GM23248 (cell line): Measurements from ENCODE around the gene MTCH1. TPM values are rescaled to one million over a fixed set of nuclear protein-coding genes. Genes with fewer than 3 reads are reported as not detected.

ENCODE experiments used
- DNase-seq: peaks from one replicate; pipeline ENCODE4 v3.0.0-alpha.2; 2015
- H2AFZ ChIP-seq: fragments of 200-600 bp; sonication (generic); 2 replicates; pipeline ENCODE4 v1.6.1; 2016; ENCODE audit warnings: antibody characterized with exemption
- H3F3A ChIP-seq: fragments of 200-600 bp; sonication (generic); 2 replicates; pipeline ENCODE4 v1.6.1; 2016; ENCODE audit warnings: mild to moderate bottlenecking, antibody characterized with exemption, mixed run types; ENCODE audit not compliant: insufficient read depth
- H3K27ac ChIP-seq: fragments of 200-600 bp; sonication (generic); 2 replicates; pipeline ENCODE4 v1.5.1; 2016; ENCODE audit warnings: mild to moderate bottlenecking
- H3K27me3 ChIP-seq: fragments of 200-600 bp; sonication (generic); replicated peaks from 2 replicates; pipeline ENCODE4 v1.6.1; 2016; ENCODE audit warnings: mild to moderate bottlenecking; ENCODE audit not compliant: insufficient read depth
- H3K36me3 ChIP-seq: fragments of 200-600 bp; sonication (generic); 2 replicates; pipeline ENCODE4 v1.6.1; 2016; ENCODE audit warnings: low read depth, mild to moderate bottlenecking
- H3K4me1 ChIP-seq: fragments of 200-600 bp; sonication (generic); 2 replicates; pipeline ENCODE4 v1.6.1; 2016; ENCODE audit warnings: mild to moderate bottlenecking; ENCODE audit not compliant: insufficient read depth
- H3K4me2 ChIP-seq: fragments of 200-600 bp; sonication (generic); one replicate; pipeline ENCODE4 v1.6.1; 2016; ENCODE audit warnings: mild to moderate bottlenecking; ENCODE audit not compliant: unreplicated experiment
- H3K4me3 ChIP-seq: fragments of 200-600 bp; sonication (generic); 2 replicates; pipeline ENCODE4 v1.5.1; 2016; ENCODE audit warnings: mild to moderate bottlenecking
- H3K79me2 ChIP-seq: fragments of 200-600 bp; sonication (generic); 2 replicates; pipeline ENCODE4 v1.6.1; 2016; ENCODE audit warnings: mild to moderate bottlenecking; ENCODE audit not compliant: insufficient read depth
- H3K9ac ChIP-seq: fragments of 200-600 bp; sonication (generic); 2 replicates; pipeline ENCODE4 v1.6.1; 2016; ENCODE audit warnings: mild to moderate bottlenecking
- H3K9me2 ChIP-seq: fragments of 200-600 bp; sonication (generic); 2 replicates; pipeline ENCODE4 v1.6.1; 2016; ENCODE audit warnings: mixed run types, mild to moderate bottlenecking, moderate library complexity; ENCODE audit not compliant: insufficient read depth
- H3K9me3 ChIP-seq: fragments of 200-600 bp; sonication (generic); one replicate; pipeline ENCODE4 v1.6.1; 2017; ENCODE audit warnings: low read depth
- H4K20me1 ChIP-seq: fragments of 200-600 bp; sonication (generic); 2 replicates; pipeline ENCODE4 v1.6.0; 2016; ENCODE audit not compliant: insufficient read depth
- EZH2 ChIP-seq: fragments of 200-600 bp; sonication (generic); IDR thresholded peaks from 2 replicates; pipeline ENCODE4 v1.6.1; 2018; ENCODE audit warnings: antibody characterized with exemption, mild to moderate bottlenecking; ENCODE audit not compliant: insufficient read depth, poor library complexity, severe bottlenecking
- EZH2phosphoT487 ChIP-seq: fragments of 200-600 bp; sonication (generic); IDR thresholded peaks from 2 replicates; pipeline ENCODE4 v1.6.1; 2018; ENCODE audit warnings: antibody characterized with exemption, moderate library complexity, mild to moderate bottlenecking, low read depth; ENCODE audit not compliant: insufficient read depth
- WGBS, 2 experiments: methylation state at CpG; one replicate each; pipeline ENCODE4 v1.1.6; 2015 to 2017; ENCODE audit warnings: low lambda C conversion rate in 2 of 2, low coverage in 1 of 2; ENCODE audit errors: missing lambda C conversion rate in 2 of 2; 5-methylcytosine and 5-hydroxymethylcytosine counted together
- in situ Hi-C: fragments of 300-500 bp; cut with MboI; formaldehyde crosslinking; loops from 2 replicates; pipeline ENCODE4 v1.15.0; 2020
- polyA plus RNA-seq: library from polyadenylated mRNA; unstranded; fragments of >200 nt; fragmentation: Nextera tagmentation; extraction: Ambion mirVana; gene quantifications from 2 replicates; pipeline ENCODE4 v1.2.1, GENCODE V29; 2016
- total RNA-seq: library from RNA; depleted of rRNA; stranded (reverse); fragments of >200 nt; shearing (Covaris generic); gene quantifications from 2 replicates; pipeline ENCODE4 v1.2.3, GENCODE V29; 2014

Gene MTCH1
- total and polyA plus RNA-seq, 2 experiments from 2014 or later = 370 to 473 TPM

GRCh38 chr6:36933102-36933501 is 52.9 kb downstream of the MTCH1 start:
- no peaks in the 10 kb centered on the region for H3K9me2 ChIP-seq
- H3K79me2 ChIP-seq = no peaks in the 10 kb centered on the region
- H3K4me3 ChIP-seq = no peak overlapping the region
- H2AFZ ChIP-seq = no peak overlapping the region
- H3K9ac ChIP-seq = no peak overlapping the region
- no peaks in the 10 kb centered on the region for H3K27me3 ChIP-seq
- TF ChIP-seq EZH2phosphoT487 (no peak), EZH2 (no peak)
- peaks cover 54% of the 10 kb centered on the region for H3K4me1 ChIP-seq
- in situ Hi-C loops = no loop called here
- WGBS, 2 experiments = 41 to 56% methylated on average over 2 of the region's 2 CpGs
- no peak overlapping the region for H3K27ac ChIP-seq
- H3K4me2 ChIP-seq = peak overlapping the region; percentile 12
- no peaks in the 10 kb centered on the region for H3K36me3 ChIP-seq
- no peaks in the 10 kb centered on the region for H4K20me1 ChIP-seq
- H3F3A ChIP-seq = peaks cover 35% of the 10 kb centered on the region
- peak; percentile 60 for DNase-seq
- H3K9me3 ChIP-seq = no peaks in the 10 kb centered on the region

- peaks cover 67% of the 10 kb centered on the region for H3K4me1 ChIP-seq
- peak; percentile 73 for DNase-seq
These were observed 55.5 kb downstream of the MTCH1 start for GRCh38 chr6:36930483-36930882.

GRCh38 chr6:36929607-36930006 is 56.4 kb downstream of the MTCH1 start:
- H3K27ac ChIP-seq = peak overlapping the region; percentile 70
- peak overlapping the region; percentile 68 for H3K4me2 ChIP-seq
- 3 to 5% methylated on average over 5 of the region's 5 CpGs for WGBS, 2 experiments

More at GRCh38 chr6:36930483-36930882, 55.5 kb downstream of the MTCH1 start:
- Histone ChIP-seq H3K9me2 (no peaks in the 10 kb centered on the region), H3K9me3 (no peaks in the 10 kb centered on the region), H3K36me3 (no peaks in the 10 kb centered on the region), H4K20me1 (no peaks in the 10 kb centered on the region), H3K27ac (peak overlapping the region; percentile 70), H3K27me3 (no peaks in the 10 kb centered on the region), H3K9ac (peak overlapping the region; percentile 50; the same call in 1 of the 2 replicates), H2AFZ (no peak overlapping the region), H3K4me3 (no peak overlapping the region), H3K4me2 (peak overlapping the region; percentile 68), H3K79me2 (no peaks in the 10 kb centered on the region), H3F3A (peaks cover 56% of the 10 kb centered on the region)
- in situ Hi-C loops = no loop called here
- no peak for TF ChIP-seq EZH2phosphoT487
- WGBS, 2 experiments = 47 to 48% methylated on average over 4 of the region's 4 CpGs

GRCh38 chr6:36929152-36929551 is 56.8 kb downstream of the MTCH1 start:
- WGBS, 2 experiments = 38 to 43% methylated on average over 10 of the region's 10 CpGs
- in situ Hi-C loops = no loop called here

More at GRCh38 chr6:36929607-36930006, 56.4 kb downstream of the MTCH1 start:
- Histone ChIP-seq H3K9ac (peak overlapping the region; percentile 50), H3K36me3 (peaks cover 1% of the 10 kb centered on the region; the same call in 1 of the 2 replicates), H3K79me2 (no peaks in the 10 kb centered on the region), H3F3A (peaks cover 50% of the 10 kb centered on the region), H4K20me1 (no peaks in the 10 kb centered on the region), H3K9me2 (no peaks in the 10 kb centered on the region), H2AFZ (no peak overlapping the region), H3K4me1 (peaks cover 71% of the 10 kb centered on the region), H3K27me3 (no peaks in the 10 kb centered on the region), H3K4me3 (peak overlapping the region; percentile 26), H3K9me3 (no peaks in the 10 kb centered on the region)
- in situ Hi-C loops = no loop called here
- peak; percentile 81 for DNase-seq
- TF ChIP-seq EZH2phosphoT487 (no peak), EZH2 (no peak)

More at GRCh38 chr6:36929152-36929551, 56.8 kb downstream of the MTCH1 start:
- Histone ChIP-seq H3K4me3 (peak overlapping the region; percentile 26; the same call in 1 of the 2 replicates), H3F3A (peaks cover 50% of the 10 kb centered on the region), H3K4me1 (peaks cover 75% of the 10 kb centered on the region), H2AFZ (no peak overlapping the region), H3K36me3 (peaks cover 4% of the 10 kb centered on the region; the same call in 1 of the 2 replicates), H3K79me2 (no peaks in the 10 kb centered on the region), H3K27ac (peak overlapping the region; percentile 70), H3K9me2 (no peaks in the 10 kb centered on the region), H4K20me1 (no peaks in the 10 kb centered on the region), H3K9me3 (no peaks in the 10 kb centered on the region), H3K9ac (peak overlapping the region; percentile 50), H3K4me2 (peak overlapping the region; percentile 68), H3K27me3 (no peaks in the 10 kb centered on the region)
- peak; percentile 51 for DNase-seq
- TF ChIP-seq EZH2 = no peak
- TF ChIP-seq EZH2phosphoT487 = no peak
